NCI-H1930 (cell line): ENCODE measurements around the gene WFDC12.

Experiments
- DNase-seq, 2 experiments: peaks; one replicate each; lab custom pipeline; 2025; lab: John Stamatoyannopoulos, UW

Gene WFDC12

GRCh38 chr20:45115386-45115774 lies 8.9 kb downstream of the WFDC12 start:
- DNase-seq = no peak

DNA sequence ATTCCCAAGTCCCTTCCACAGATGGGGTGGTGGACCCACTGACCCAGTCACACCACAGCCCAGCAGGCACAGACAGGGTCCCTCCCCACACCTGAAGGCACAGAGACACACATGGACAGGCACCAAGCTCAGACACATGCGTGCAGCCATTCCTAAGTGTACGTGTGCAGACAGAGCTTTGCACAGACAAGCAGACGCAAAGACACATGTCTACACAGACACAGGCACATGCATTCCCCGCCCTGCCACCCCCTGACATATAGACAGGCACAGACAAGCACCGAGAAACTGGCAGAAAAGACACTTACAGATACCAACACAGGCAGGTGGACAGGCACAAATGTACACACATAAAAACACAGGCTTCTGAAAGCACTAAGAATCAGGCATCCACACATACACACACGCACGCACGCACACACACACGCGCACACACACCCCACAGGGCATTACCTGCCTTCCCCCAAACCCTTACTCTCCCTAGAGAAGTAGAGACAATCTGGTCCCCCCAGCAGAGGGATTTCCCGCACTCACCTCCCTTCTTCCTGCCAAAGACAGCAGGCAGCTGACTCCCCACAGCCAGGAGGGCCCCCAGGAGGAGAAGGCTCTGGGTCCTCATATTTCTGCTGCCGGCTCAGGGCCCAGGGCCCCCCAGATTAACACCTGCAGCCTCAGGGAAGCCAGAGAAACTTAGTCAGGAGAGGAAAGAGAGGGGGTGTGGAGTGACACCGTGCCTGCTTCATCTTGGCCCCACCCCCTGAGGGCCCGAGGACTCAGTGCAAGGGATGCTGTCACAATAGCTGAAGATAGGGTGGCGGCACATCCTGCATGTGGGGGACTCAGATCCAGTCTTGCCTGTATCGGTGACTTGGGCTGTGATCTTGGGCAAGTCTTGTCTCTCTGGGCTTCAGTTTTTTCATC lies 9.5 kb downstream of the WFDC12 start, which contains the start of gene WFDC5:
Gene WFDC5, minus strand, starts transcription at position 710 of the 921 bp plus-strand sequence. Its CDS starts 91 bp downstream, at position 619.
- DNase-seq = no peak

GRCh38 chr20:45113865-45114264 lies 10.4 kb downstream of the WFDC12 start:
- DNase-seq = no peak

DNA sequence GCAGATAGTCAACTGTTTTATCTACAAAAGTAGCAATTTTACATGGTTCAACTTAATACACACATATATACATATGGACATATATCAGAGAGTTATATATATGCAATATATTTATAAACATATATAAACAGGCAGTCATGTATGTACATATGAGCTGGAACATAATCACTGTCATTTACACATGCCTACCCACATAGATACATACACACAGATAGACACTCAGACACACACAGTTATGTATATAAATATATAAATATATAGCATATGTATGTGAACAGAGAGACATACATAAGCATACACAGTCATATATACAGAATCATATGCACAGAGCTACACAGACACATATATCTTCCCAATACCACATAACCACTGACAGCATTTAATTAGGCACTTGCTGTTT lies 11.5 kb downstream of the WFDC12 start:
- no peak for DNase-seq

GRCh38 chr20:45111799-45112471 lies 12.3 kb downstream of the WFDC12 start:
- DNase-seq = peak in 1 of 2 experiments; percentile 10

DNA sequence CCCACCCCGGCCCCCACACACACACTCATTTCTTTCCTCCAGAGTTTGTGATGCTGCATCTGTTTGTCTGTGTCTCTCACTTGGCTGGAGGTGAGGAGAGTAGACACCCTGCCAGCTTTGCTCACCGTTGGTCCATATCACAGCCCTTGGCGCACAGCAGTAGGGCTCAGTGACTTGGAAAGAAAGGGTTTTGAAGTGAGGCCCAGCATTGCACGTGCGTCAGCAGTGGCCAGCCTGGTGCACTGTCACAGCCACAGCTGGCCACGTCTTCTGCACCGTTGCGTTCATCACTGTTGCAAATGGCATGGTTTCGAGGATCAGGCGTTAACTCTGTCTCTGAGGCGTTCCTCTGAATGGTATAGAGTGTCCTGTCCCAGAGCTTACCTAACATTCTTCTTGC lies 13.0 kb downstream of the WFDC12 start:
- no peak for DNase-seq

DNA sequence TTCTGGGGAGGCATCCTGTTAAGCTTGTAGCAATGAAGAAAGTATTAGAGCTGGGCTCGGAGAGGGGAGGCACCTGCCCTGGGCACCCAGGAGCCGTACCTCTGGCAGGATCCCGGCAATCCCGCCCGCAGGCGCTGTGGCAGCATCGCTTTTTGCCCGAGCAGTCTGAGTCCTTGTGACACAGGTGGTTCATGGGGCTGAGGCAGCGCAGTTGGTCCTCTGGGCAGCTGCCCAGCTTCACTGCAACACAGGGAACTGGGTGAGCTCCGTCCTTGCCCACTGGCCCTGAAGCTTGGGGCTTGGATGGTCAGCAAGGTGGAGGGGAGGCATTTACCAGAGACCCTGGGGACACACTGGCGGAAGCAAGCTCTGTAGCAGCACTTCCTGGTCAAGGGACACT lies 14.0 kb downstream of the WFDC12 start:
- no peak for DNase-seq

- no peak for DNase-seq
These were observed 14.6 kb downstream of the WFDC12 start for GRCh38 chr20:45109634-45110033.

DNA sequence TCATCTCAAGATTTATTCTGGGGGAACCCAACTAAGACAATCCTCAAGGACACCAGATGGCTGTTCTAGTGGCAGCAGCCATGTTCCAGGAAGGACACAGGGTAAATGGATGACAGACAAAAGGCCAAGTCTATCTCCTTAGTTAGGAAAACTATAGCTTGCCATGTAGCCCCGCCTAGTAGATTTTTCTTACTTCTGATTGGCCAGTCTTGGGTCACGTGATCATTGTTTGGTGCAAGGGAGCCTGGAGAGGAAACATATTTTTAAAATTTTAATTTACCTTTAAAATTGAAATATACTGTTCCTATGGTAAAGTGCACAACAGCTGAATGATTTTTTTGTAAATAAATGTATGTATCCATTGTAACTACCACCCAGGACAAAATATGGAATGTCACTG lies 18.9 kb downstream of the WFDC12 start:
- DNase-seq = no peak

DNA sequence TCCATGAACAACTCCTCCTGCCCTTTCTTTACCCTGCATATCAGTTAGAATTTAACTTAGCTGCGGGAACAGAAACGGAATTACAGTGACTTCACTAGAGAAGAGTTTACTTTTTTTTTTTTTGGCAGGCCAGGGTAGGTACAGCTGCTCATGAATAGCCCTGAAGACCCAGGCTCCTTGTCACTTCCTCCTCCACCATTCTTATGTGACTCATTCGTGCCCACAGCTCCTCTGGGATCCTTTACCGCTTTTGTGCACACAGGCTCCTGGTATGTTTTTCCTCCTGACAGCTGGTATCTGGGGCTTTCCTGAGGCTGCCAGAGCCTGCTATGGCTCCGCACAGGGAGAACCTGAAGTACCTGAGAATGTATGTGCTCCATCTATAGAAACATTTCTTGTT lies 19.5 kb downstream of the WFDC12 start:
- DNase-seq = no peak

- no peak for DNase-seq
These were observed 21.2 kb downstream of the WFDC12 start for GRCh38 chr20:45103072-45103471.

DNA sequence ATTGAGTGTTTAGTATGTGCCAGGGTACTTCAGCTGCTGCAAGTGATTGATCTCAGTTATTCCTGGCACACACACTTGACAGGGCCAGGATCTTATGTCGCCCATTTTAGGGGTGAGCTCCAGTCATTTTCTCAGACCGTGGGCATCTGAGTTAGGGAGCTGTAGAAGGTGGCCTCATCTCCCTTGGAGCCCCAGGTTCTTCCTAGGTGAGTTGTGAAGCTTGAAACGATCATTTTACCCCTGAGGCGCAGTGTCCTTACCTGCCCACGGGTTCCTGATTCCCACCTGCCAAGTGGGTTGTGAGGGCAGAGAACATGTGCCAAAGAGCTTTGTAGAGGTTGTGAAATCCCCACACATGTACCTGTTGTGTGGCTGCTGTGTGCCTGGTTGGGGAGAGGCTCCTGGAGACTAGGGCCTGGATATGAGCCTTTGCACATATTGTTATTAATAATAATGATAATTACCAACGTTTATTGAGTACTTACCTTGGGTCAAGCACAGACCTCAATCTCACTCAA lies 22.9 kb downstream of the WFDC12 start:
- DNase-seq = no peak

DNA sequence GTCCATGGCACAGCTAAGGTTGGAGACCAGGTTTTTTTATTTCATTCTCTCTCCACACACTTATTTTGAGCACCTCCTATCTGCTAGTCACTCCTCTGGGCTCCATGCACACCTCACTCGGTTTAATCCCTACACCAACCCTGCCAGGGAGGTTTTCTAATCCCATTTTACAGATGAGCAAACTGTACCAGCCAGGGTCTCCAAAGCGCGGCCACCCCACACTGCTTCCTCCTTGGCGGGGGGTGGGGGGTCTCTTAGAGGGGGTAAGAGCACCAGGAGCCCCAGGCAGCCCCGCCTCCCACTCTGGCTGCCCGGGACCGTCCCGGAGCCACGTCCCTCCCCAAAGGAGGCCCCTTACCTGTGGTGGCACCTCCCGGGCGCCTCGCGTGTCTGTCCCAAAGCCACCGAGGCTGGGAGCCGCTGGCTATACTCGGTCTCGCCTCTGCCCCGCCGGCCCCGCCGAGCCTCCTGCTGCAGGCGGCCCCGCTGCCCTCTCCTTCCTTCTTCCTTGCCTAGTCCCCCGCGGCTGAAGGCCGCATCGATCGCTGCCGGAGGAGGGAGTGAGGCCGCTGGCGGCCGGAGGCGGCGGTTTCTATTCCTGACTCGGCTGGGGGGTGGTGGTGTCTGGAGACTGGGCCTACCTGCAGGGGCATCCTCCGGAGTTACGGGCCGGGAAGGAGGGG lies 23.6 kb downstream of the WFDC12 start, which contains the start of gene KCNS1:
Gene KCNS1, minus strand, starts transcription at position 565 of the 683 bp plus-strand sequence. CDS start 1,891 bp downstream, outside the sequence.
- DNase-seq = no peak

GRCh38 chr20:45098103-45098773 lies 26.0 kb downstream of the WFDC12 start:
- DNase-seq = no peak

DNA sequence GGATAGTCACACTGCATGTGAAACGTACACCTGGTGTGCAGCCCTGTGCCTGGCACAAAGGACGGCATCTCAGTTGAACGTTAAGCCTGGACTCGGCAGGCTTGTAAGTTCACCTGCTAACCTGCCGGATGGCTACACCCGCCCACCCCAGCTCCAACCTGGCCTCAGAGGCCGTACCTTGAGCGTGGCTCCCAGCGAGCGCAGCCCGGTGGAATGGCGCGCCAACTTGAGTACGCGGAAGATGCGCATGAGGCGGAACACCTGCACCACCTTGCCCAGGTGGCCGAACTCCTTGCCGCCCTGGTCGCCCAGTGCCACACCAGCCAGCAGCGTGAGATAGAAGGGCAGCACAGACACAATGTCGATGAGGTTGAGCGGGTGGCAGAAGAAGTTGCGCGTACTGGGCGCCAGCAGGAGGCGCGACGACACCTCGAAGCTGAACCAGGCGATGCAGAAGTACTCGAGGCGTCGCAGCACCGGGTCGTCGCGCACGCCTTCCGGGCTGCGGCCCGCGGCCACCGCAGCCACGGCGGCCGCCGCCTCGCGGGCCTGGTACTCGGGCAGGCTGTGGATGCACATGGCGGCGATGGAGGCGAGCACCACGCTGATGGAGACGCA lies 26.7 kb downstream of the WFDC12 start:
- DNase-seq = no peak

DNA sequence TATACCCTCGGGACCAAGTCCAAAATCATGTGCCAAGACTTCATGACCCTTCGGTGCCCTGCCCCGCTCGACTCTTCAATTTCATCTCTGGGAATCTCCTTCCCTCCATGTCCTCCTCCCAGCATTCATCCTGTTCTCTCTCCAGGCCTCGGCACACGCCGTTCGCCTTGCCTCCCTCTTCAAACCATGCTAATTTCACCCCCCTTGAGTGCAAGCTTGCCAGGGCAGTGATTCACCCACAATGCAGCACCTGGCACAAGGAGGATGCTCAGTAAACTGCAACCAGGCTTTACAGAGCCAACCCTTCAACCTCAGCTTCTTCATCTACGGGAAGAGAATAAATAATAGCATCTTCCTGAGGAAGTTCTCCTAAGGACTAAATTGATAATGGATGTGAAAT lies 27.5 kb downstream of the WFDC12 start:
- no peak for DNase-seq

DNA sequence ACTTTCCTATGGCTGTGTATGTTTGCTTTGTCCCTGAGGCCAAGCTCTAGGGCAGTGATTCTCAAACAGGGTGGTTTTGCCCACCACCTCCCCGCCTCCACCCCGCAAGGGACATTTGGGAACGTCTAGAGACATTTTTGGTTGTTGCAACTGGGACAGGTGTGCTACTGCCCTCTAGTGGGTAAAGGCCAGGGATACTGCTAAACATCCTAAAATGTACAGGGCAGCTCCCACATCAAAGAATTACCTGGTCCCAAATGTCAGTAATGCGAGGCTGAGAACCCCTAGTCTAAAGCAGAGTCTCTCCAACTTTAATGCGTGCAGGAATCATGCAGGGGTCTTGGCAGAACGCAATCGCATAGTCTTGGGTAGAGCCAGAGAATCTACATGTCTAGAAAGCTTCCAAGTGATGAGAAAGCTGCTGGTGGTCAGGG lies 28.4 kb downstream of the WFDC12 start:
- DNase-seq = peak in 1 of 2 experiments; percentile 41

GRCh38 chr20:45094864-45095574 lies 29.2 kb downstream of the WFDC12 start:
- no peak for DNase-seq

DNA sequence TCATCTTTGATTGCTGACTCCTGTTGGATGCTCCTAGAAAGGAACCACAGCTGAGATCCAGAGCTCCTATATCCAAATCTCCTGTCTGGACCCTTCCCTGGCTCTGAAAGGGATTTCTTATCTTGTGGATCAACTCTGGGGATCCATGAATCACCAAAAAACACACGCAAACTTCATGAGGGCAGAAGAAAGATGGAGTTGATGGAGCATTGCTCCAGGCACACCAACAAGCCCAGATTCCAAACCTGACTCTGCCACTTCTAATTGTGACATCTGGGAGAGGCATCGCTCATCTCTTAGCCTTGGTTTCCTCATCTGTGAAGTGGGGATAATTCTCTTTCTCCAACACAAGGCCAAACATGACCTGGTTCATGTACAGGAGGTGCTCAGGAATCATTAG lies 30.1 kb downstream of the WFDC12 start:
- DNase-seq = no peak

DNA sequence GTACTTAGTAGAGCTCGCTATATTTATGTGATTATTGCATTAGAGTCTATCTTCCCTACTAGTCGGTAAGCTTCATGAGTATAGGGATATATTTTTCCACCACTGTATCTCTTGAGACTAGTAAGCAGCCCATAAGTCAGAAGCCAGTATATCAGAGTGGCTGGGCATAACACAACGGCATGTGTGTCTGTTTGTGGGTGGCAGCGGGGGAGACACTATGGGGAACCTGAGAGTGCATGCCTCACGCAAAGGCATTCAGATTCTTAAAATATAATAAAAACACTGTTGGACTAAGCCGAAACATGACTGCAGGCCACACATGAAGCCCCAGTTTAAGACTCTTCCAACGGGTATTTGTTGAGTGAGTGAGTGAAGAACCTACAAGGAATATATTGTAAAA lies 31.4 kb downstream of the WFDC12 start:
- DNase-seq = no peak

DNA sequence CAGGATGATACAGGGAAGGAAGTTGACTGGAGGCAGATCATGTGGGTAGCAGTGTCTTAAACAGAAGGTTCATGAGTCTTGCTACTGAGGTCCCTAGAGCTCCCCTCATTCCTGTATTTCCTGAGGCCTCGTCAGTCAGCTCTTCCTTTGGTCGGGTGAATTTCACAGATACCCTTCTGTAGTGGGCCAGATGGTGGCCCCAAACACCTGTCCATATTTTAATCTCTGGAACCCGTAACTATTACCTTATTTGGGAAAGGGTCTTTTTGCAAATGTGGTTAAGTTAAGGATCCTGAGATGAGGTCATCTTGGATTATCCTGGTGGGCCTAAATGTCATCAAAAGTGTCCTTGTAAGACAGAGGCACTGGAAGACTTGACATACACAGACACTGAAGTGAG lies 32.9 kb downstream of the WFDC12 start:
- DNase-seq = no peak
